ENCODE measurements around the gene ARHGAP31.

DNA sequence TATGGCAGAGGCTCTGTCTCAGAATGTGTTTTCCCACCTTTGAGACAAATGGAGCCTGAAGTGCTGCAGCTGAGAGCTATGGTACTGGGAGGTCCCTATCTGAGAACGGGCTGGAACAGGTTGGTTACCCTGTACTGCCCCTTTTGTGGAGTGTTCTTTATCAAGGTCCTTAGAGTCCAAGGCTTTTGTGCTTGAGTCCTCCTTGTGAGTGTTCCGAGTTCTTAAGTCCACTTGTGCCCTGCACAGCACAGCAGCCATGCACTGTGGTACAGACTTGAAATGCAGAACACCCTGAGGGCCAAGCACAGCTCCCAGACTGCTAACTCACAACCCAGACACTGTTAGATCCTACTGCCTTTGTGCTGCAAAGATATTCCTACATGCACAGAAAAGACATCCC lies 67.8 kb downstream of the ARHGAP31 start:
- TF ChIP-seq, protein P1, sequence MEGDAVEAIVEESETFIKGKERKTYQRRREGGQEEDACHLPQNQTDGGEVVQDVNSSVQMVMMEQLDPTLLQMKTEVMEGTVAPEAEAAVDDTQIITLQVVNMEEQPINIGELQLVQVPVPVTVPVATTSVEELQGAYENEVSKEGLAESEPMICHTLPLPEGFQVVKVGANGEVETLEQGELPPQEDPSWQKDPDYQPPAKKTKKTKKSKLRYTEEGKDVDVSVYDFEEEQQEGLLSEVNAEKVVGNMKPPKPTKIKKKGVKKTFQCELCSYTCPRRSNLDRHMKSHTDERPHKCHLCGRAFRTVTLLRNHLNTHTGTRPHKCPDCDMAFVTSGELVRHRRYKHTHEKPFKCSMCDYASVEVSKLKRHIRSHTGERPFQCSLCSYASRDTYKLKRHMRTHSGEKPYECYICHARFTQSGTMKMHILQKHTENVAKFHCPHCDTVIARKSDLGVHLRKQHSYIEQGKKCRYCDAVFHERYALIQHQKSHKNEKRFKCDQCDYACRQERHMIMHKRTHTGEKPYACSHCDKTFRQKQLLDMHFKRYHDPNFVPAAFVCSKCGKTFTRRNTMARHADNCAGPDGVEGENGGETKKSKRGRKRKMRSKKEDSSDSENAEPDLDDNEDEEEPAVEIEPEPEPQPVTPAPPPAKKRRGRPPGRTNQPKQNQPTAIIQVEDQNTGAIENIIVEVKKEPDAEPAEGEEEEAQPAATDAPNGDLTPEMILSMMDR (IDR thresholded peaks at IDR 0.05) = no peak
- TF ChIP-seq POLR2A (IDR thresholded peaks at IDR 0.05) = no peak

Data from right lobe of liver (tissue), 4 donors.